Measurements from ENCODE around the gene LPP. TPM values are rescaled to one million over a fixed set of nuclear protein-coding genes. Genes with fewer than 3 reads are reported as not detected.

LPP gene
- total and polyA plus RNA-seq, 9 of the 15 experiments (the other 6 are each of a cell fraction or from before 2014, with no cell fraction given): 0.07 to 0.18 TPM; not detected in 7

GRCh38 chr3:188480011-188480410 lies 326.1 kb downstream of the LPP start:
- 0% methylated on average over 4 of the region's 4 CpGs for WGBS (ENCODE audit: insufficient coverage, low coverage, missing lambda C conversion rate)
- H3K4me1 ChIP-seq (replicated peaks in 1 of 2; ENCODE audit: control insufficient read depth in 2 of 2, insufficient read depth in 2 of 2, low read length in 2 of 2): no peaks in the 10 kb centered on the region
- intact Hi-C loops (cut with micrococcal nuclease) (no loop called here), in situ Hi-C loops (cut with MboI) (no loop called here)
- H3K4me2 ChIP-seq (ENCODE audit: insufficient read depth, low read length): no peak overlapping the region
- no peaks in the 10 kb centered on the region for H3K9me1 ChIP-seq (ENCODE audit: control insufficient read depth, insufficient read depth, low read length)
- no peak for TF ChIP-seq FUS (optimal IDR thresholded peaks at IDR 0.05; ENCODE audit: low read depth, low read length)
- no peak for TF ChIP-seq JUND (IDR thresholded peaks at IDR 0.05; ENCODE audit: borderline replicate concordance, low read depth, low read length)
- no peak for TF ChIP-seq JUND (tag; IDR thresholded peaks at IDR 0.05; ENCODE audit: borderline replicate concordance, low read depth, low read length)
- TF ChIP-seq TGIF2 (CRISPR knock-in tag; IDR thresholded peaks at IDR 0.05): no peak
- no peak for TF ChIP-seq PHF20 (IDR thresholded peaks at IDR 0.05; ENCODE audit: partially characterized antibody)
- no peak for TF ChIP-seq ZBTB34 (CRISPR knock-in tag; IDR thresholded peaks at IDR 0.05)
- no peak for TF ChIP-seq CLOCK (CRISPR knock-in tag; IDR thresholded peaks at IDR 0.05; ENCODE audit: borderline replicate concordance)
- TF ChIP-seq SAP30 (IDR thresholded peaks at IDR 0.05; ENCODE audit: borderline replicate concordance, insufficient read depth, low read depth, low read length, poor library complexity, severe bottlenecking): no peak
- TF ChIP-seq HLTF (IDR thresholded peaks at IDR 0.05): no peak
- ATAC-seq (no peak), FAIRE-seq (no peak), DNase-seq (ENCODE audit: extremely low read depth in 1 of 4, low spot score in 3 of 4) (no peak)
- ChIA-PET POLR2A (no interaction called here), CTCF (ENCODE audit: low intra/inter-chr PET ratio) (no interaction called here)
- H3K9me3 ChIP-seq (replicated peaks; ENCODE audit: control insufficient read depth, insufficient read depth, low read depth, low read length): no peaks in the 10 kb centered on the region
- H3K27me3 ChIP-seq (ENCODE audit: control insufficient read depth in 2 of 2, insufficient read depth in 2 of 2, low read length in 2 of 2): no peaks in the 10 kb centered on the region
- H4K20me1 ChIP-seq (replicated peaks; ENCODE audit: control insufficient read depth, insufficient read depth, low read length): no peaks in the 10 kb centered on the region
- no peak overlapping the region for H3K9ac ChIP-seq (ENCODE audit: insufficient read depth in 1 of 2, low read depth in 2 of 2, low read length in 2 of 2)
- no TSS peak for BruUV-seq (replicated peaks)
- no peaks in the 10 kb centered on the region for H3K36me3 ChIP-seq (ENCODE audit: control insufficient read depth, insufficient read depth, low read length)
- H3K79me2 ChIP-seq (ENCODE audit: control insufficient read depth, insufficient read depth, low read length): no peaks in the 10 kb centered on the region
- H3K4me3 ChIP-seq: no peak overlapping the region
- H3K27ac ChIP-seq (ENCODE audit: extremely low read depth, low read depth, low read length): no peak overlapping the region
- H2AFZ ChIP-seq (ENCODE audit: low read depth, low read length): no peak overlapping the region

All from K562 (cell line).